CD4-positive, CD25-positive, alpha-beta regulatory T cell (primary cell): ENCODE data around the gene UBASH3A. TPM values are rescaled to one million over a fixed set of nuclear protein-coding genes. Genes with fewer than 3 reads are reported as not detected.

Experiments
- ATAC-seq, 2 donors: fragments of 150-1000 bp; cut with Tn5 transposase; one replicate each; pipeline ENCODE4 v1.10.0; 2021; ENCODE audit warnings: low read depth in 2 of 2, moderate number of reproducible peaks in 2 of 2, moderate library complexity in 1 of 2
- DNase-seq, 3 donors: peaks; one replicate each; pipeline versions ENCODE4 v3.0.0 to v3.0.0-alpha.2; 2012 to 2022; ENCODE audit warnings: mixed read lengths in 1 of 3
- H3K27ac ChIP-seq: one replicate; pipeline ENCODE4 v1.7.0; 2013; ENCODE audit warnings: mild to moderate bottlenecking, low read length; ENCODE audit not compliant: insufficient read depth, poor library complexity, severe bottlenecking
- H3K27me3 ChIP-seq: one replicate; pipeline ENCODE4 v1.7.0; 2013; ENCODE audit warnings: low read length; ENCODE audit not compliant: control insufficient read depth, insufficient read depth
- H3K36me3 ChIP-seq: one replicate; pipeline ENCODE4 v1.7.0; 2013; ENCODE audit warnings: mild to moderate bottlenecking, low read length, moderate library complexity; ENCODE audit not compliant: control insufficient read depth, insufficient read depth
- H3K4me1 ChIP-seq: 2 replicates; pipeline ENCODE4 v1.7.0; 2013; ENCODE audit warnings: mild to moderate bottlenecking, low read length; ENCODE audit not compliant: insufficient read depth, control insufficient read depth, poor library complexity, severe bottlenecking
- H3K4me3 ChIP-seq: one replicate; pipeline ENCODE4 v1.7.0; 2013; ENCODE audit warnings: low read depth, mild to moderate bottlenecking, low read length, moderate library complexity
- H3K9me3 ChIP-seq, 2 experiments: 1 replicate in 1 of 2; 2 replicates in 1 of 2; pipeline ENCODE4 v1.7.0; 2013; ENCODE audit warnings: low read length in 2 of 2, mild to moderate bottlenecking in 1 of 2, moderate library complexity in 1 of 2; ENCODE audit not compliant: control insufficient read depth in 2 of 2
- H3K27ac Mint-ChIP-seq, 3 donors: one replicate each; pipeline ENCODE4 v1.8.0; 2020 to 2022; ENCODE audit warnings: mild to moderate bottlenecking in 3 of 3, mixed read lengths in 3 of 3, moderate library complexity in 2 of 3
- H3K27me3 Mint-ChIP-seq: one replicate; pipeline ENCODE4 v1.8.0; 2022; ENCODE audit warnings: mild to moderate bottlenecking, mixed read lengths
- H3K36me3 Mint-ChIP-seq: one replicate; pipeline ENCODE4 v1.8.0; 2020; ENCODE audit warnings: mixed read lengths
- H3K4me1 Mint-ChIP-seq, 4 donors: one replicate each; pipeline ENCODE4 v1.8.0; 2020 to 2022; ENCODE audit warnings: mixed read lengths in 4 of 4, mild to moderate bottlenecking in 1 of 4
- H3K4me3 Mint-ChIP-seq, 4 donors: one replicate each; pipeline ENCODE4 v1.8.0; 2020 to 2022; ENCODE audit warnings: mild to moderate bottlenecking in 4 of 4, mixed read lengths in 4 of 4, moderate library complexity in 3 of 4
- H3K9me3 Mint-ChIP-seq, 7 donors: one replicate each; pipeline ENCODE4 v1.8.0; 2020 to 2022; ENCODE audit warnings: mixed read lengths in 7 of 7, mild to moderate bottlenecking in 3 of 7, moderate library complexity in 2 of 7
- polyA plus RNA-seq, 4 donors: library from polyadenylated mRNA; unstranded; fragments of 300-500 nt; fragmentation: Illumina TruSeq; gene quantifications; one replicate each; pipeline ENCODE4 v1.2.3, GENCODE V29; 2021
- total RNA-seq: library from RNA; stranded (reverse); gene quantifications from one replicate; pipeline ENCODE4 v1.2.3, GENCODE V29; 2022

UBASH3A gene
- total and polyA plus RNA-seq, 5 donors from 2014 or later, result 36.2 to 56.0 (median 47.9) TPM

DNA sequence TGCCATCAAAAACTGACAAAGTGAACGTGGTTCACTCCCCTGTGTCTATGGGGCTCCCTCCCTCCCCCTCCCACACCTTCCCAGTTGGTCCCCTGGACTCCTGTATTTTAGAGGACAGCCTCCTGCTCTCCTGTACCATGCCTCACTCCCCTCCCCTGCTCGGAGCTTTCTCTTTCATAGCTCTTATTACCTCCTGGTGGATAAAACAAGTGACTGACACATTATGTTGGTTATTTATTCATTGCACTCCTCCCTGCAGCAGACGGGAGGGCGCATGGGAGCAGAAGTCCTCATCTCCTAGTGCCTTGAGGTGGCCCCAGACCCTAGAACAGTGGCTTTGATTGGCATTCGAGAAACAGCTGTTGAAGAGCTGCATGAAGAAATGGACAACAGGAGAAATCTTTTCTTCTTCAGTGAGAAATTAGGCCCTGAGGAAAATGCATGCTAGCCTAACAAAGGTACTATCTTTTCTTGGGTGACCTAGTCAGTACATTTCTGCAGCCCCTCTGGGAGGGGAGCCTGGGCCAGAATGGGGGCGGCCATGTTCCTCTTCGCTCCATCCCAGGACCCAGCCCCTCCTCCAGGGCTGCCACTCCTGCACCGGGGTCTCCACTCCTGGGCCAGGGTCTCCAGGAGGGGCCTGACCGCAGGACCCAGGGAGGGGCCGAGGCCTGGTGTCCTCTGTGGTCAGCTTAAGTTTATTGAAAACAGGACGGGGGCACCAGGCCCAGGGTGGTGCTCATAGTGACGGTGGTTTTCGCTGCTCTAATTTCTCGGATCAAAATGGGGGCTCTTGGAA is 36.1 kb upstream of the UBASH3A start:
- no peaks in the 10 kb centered on the region for H3K4me1 ChIP-seq
- no peaks in the 10 kb centered on the region for H3K27me3 ChIP-seq
- no peaks in the 10 kb centered on the region for H3K36me3 ChIP-seq
- Mint-ChIP-seq H3K9me3 (no peaks in the 10 kb centered on the region), H3K4me1 (peaks cover 0 to 2% (median 0%) of the 10 kb centered on the region in 4 donors), H3K27me3 (peaks cover 8% of the 10 kb centered on the region), H3K36me3 (no peaks in the 10 kb centered on the region), H3K27ac (no peak overlapping the region), H3K4me3 (no peak overlapping the region)
- DNase-seq (no peak), ATAC-seq (no peak)
- no peak overlapping the region for H3K4me3 ChIP-seq
- no peaks in the 10 kb centered on the region for H3K9me3 ChIP-seq
- H3K27ac ChIP-seq, result no peak overlapping the region

GRCh38 chr21:42369821-42370220 is 33.9 kb upstream of the UBASH3A start:
- no peak overlapping the region for H3K4me3 Mint-ChIP-seq
- peaks cover 3 to 11% (median 6%) of the 10 kb centered on the region in 4 donors for H3K4me1 Mint-ChIP-seq
- no peak for ATAC-seq
- H3K9me3 Mint-ChIP-seq, result no peaks in the 10 kb centered on the region
- Histone ChIP-seq H3K36me3 (no peaks in the 10 kb centered on the region), H3K27me3 (no peaks in the 10 kb centered on the region), H3K4me1 (peaks cover 6% of the 10 kb centered on the region), H3K27ac (no peak overlapping the region), H3K9me3 (no peaks in the 10 kb centered on the region), H3K4me3 (no peak overlapping the region)
- H3K27ac Mint-ChIP-seq, result no peak overlapping the region
- no peak for DNase-seq
- no peaks in the 10 kb centered on the region for H3K36me3 Mint-ChIP-seq
- peaks cover 8% of the 10 kb centered on the region for H3K27me3 Mint-ChIP-seq

DNA sequence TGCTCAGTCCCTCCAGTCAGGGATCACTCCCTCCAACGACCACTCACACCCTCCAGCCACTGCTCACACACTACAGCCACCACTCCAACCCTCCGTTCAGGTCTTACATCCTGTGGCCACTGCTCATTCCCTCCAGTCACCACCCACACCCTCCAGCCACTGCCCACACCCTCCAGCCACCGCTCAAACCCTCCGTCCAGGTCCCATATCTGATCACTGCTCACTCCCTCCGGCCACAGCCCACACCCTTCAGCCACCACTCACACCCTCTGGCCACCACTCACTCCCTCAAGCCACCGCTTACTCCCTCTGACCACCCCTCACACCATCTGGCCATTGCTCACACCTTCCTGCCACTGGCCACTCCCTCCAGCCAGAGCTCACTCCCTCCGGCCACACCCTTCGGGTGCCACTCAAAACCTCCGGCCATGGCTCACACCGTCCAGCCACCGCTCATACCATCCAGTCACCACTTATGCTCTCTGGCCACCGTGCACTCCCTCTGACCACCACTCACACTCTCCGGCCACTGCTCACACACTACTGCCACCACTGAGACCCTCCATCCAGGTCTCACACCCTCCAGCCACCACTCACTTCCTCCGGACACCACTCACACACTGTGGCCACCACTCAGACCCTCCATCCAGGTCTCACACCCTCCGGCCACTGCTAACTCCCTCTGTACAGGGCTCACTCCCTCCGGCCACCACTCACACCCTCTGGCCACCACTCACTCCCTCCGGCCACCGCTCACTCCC is 32.6 kb upstream of the UBASH3A start:
- H3K27ac ChIP-seq, result no peak overlapping the region
- Mint-ChIP-seq H3K27me3 (peaks cover 5% of the 10 kb centered on the region), H3K4me3 (no peak overlapping the region), H3K9me3 (no peaks in the 10 kb centered on the region), H3K4me1 (peaks cover 3 to 12% (median 7%) of the 10 kb centered on the region in 4 donors), H3K27ac (peak overlapping the region in 2 of 3 donors; percentile 26 to 75), H3K36me3 (no peaks in the 10 kb centered on the region)
- DNase-seq (no peak), ATAC-seq (no peak)
- H3K36me3 ChIP-seq, result no peaks in the 10 kb centered on the region
- no peaks in the 10 kb centered on the region for H3K27me3 ChIP-seq
- no peaks in the 10 kb centered on the region for H3K9me3 ChIP-seq
- H3K4me3 ChIP-seq, result no peak overlapping the region
- peaks cover 11% of the 10 kb centered on the region for H3K4me1 ChIP-seq

- H3K4me3 ChIP-seq, result no peak overlapping the region
- Mint-ChIP-seq H3K9me3 (no peaks in the 10 kb centered on the region), H3K36me3 (no peaks in the 10 kb centered on the region), H3K4me3 (peak overlapping the region in 1 of 4 donors; percentile 13), H3K27me3 (no peaks in the 10 kb centered on the region), H3K27ac (peak overlapping the region in 2 of 3 donors; percentile 29 to 46), H3K4me1 (peaks cover 3 to 10% (median 7%) of the 10 kb centered on the region in 4 donors)
- no peaks in the 10 kb centered on the region for H3K9me3 ChIP-seq
- H3K27ac ChIP-seq, result no peak overlapping the region
- H3K4me1 ChIP-seq, result peaks cover 11% of the 10 kb centered on the region
- ATAC-seq, result no peak
- H3K27me3 ChIP-seq, result no peaks in the 10 kb centered on the region
- DNase-seq, result no peak
- H3K36me3 ChIP-seq, result no peaks in the 10 kb centered on the region
Observed at GRCh38 chr21:42373196-42373907, 30.4 kb upstream of the UBASH3A start.

DNA sequence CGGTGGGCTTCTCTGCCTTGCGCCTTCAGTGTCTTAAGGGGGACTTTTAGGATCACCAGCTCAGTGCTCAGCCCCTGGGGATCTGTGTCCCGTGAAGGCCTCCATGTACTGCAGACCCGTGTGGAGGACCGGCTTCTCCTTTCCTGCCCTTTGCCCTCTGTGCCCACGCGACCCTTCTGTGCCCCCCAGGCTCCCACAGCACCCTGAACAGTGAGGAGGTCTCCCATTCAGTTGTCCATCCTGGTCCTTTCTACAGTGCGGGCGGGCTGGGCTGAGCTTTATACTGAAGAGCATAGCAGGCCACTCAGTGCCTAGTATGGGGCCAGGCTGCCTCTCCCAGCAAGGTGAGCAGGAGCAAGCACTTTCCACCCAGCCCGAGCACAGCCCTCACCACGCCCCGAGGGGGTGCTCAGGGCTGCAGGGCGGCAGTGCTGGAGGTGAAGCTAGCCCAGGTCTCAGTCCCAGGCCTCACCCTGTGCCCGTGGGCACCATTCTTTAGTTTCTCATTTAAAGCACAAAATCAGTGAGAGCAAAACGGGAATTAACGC is 29.7 kb upstream of the UBASH3A start:
- peak overlapping the region in 1 of 4 donors; percentile 56 for H3K4me3 Mint-ChIP-seq
- peaks cover 3 to 10% (median 7%) of the 10 kb centered on the region in 4 donors for H3K4me1 Mint-ChIP-seq
- no peak for DNase-seq
- no peaks in the 10 kb centered on the region for H3K36me3 Mint-ChIP-seq
- Histone ChIP-seq H3K9me3 (no peaks in the 10 kb centered on the region), H3K4me1 (peaks cover 11% of the 10 kb centered on the region), H3K4me3 (no peak overlapping the region), H3K27me3 (no peaks in the 10 kb centered on the region), H3K27ac (no peak overlapping the region), H3K36me3 (no peaks in the 10 kb centered on the region)
- peak overlapping the region in 1 of 3 donors; percentile 79 for H3K27ac Mint-ChIP-seq
- H3K27me3 Mint-ChIP-seq, result no peaks in the 10 kb centered on the region
- no peak for ATAC-seq
- H3K9me3 Mint-ChIP-seq, result no peaks in the 10 kb centered on the region

DNA sequence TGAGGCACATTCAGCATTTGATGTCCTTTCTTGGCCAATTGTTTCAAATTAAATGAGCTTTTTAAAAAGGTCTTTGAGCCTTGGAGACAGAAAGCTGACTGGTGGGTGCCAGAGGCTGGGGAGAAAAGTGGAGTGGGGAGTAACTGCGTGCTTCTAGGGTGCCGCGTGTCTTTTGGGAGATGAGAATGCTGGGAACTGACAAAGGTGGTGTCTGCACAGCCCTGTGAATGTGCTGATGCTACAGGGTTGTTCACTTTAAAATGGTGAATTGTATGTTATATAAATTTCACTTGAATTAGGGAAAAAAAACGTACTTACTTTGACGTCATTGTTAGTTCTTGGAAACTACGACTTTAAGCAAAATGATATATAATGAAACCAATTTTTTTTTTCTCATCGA is 29.2 kb upstream of the UBASH3A start:
- Mint-ChIP-seq H3K27ac (peak overlapping the region in 2 of 3 donors; percentile 26 to 79), H3K36me3 (no peaks in the 10 kb centered on the region), H3K27me3 (no peaks in the 10 kb centered on the region), H3K9me3 (no peaks in the 10 kb centered on the region), H3K4me1 (peaks cover 3 to 10% (median 7%) of the 10 kb centered on the region in 4 donors), H3K4me3 (peak overlapping the region in 1 of 4 donors; percentile 56)
- Histone ChIP-seq H3K36me3 (no peaks in the 10 kb centered on the region), H3K9me3 (no peaks in the 10 kb centered on the region), H3K27ac (no peak overlapping the region), H3K27me3 (no peaks in the 10 kb centered on the region), H3K4me1 (peaks cover 11% of the 10 kb centered on the region), H3K4me3 (peak overlapping the region; percentile 37)
- ATAC-seq, result peak in 1 of 2 donors; percentile 23
- peak in 1 of 3 donors; percentile 42 for DNase-seq

DNA sequence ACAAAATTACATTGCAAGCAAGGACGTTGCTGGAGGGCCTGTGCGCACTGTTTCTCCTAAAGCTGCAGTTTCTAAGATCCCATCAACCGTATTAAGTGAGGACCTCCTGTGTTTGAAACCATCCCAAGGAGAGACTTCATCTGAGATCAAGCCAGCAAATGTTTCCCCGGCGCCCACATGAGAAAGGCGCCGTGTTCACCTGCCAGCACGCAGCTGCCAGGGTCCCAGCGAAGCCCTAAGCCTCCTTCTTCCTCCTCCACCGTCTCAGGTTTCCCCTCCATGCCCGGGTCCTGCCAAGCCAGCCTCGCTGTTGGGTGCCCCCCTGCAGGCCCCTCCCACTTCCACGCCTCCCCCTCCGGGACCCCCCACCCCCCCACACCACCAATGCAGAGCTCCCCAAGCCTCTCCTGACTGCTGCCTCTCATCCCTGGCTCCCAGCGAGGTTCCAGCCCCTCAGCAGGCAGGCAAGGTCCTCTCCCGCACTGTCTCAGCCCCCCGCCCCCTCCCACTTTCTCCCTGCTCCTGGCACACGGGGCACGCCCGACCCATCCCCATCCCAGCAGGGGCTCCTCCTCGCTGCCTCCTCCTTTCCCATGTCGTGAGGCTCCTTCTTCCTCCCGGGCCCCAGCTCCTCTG is 28.7 kb upstream of the UBASH3A start:
- no peaks in the 10 kb centered on the region for H3K9me3 ChIP-seq
- no peaks in the 10 kb centered on the region for H3K27me3 ChIP-seq
- H3K27me3 Mint-ChIP-seq, result no peaks in the 10 kb centered on the region
- H3K4me1 ChIP-seq, result peaks cover 11% of the 10 kb centered on the region
- H3K36me3 Mint-ChIP-seq, result no peaks in the 10 kb centered on the region
- H3K27ac ChIP-seq, result no peak overlapping the region
- H3K9me3 Mint-ChIP-seq, result no peaks in the 10 kb centered on the region
- H3K4me3 ChIP-seq, result peak overlapping the region; percentile 37
- DNase-seq (no peak), ATAC-seq (peak in 1 of 2 donors; percentile 23)
- peaks cover 3 to 10% (median 7%) of the 10 kb centered on the region in 4 donors for H3K4me1 Mint-ChIP-seq
- peak overlapping the region in 3 of 4 donors; percentile 33 to 64 (median 56) for H3K4me3 Mint-ChIP-seq
- H3K36me3 ChIP-seq, result no peaks in the 10 kb centered on the region
- peak overlapping the region in 1 of 3 donors; percentile 26 for H3K27ac Mint-ChIP-seq
